Measurements from ENCODE around the gene FSTL5.
"Not testable (repeated sequence)": the region's sequence is repeated elsewhere in the genome, so short reads cannot be mapped to it uniquely, and the experiment has no call there.

FSTL5 gene

GRCh38 chr4:162163892-162164759 is at the start of gene FSTL5:
FSTL5 (minus strand) TSS chr4:162164000; CDS start chr4:162111396, 52,604 bp downstream.
- DNase-seq (ENCODE audit: low read depth in 2 of 3, low spot score in 2 of 3) = peak in 1 of 3 experiments; percentile 1

GRCh38 chr4:162209706-162210105 is 45.9 kb upstream of the FSTL5 start:
- DNase-seq (ENCODE audit: low read depth in 2 of 3, low spot score in 2 of 3) = no peak

- DNase-seq (ENCODE audit: low read depth in 2 of 3, low spot score in 2 of 3) = not testable (repeated sequence)
These were observed 39.7 kb upstream of the FSTL5 start for GRCh38 chr4:162203478-162203877.

GRCh38 chr4:162201673-162202072 is 37.9 kb upstream of the FSTL5 start:
- no peak for DNase-seq (ENCODE audit: low read depth in 2 of 3, low spot score in 2 of 3)

- no peak for DNase-seq (ENCODE audit: low read depth in 2 of 3, low spot score in 2 of 3)
These were observed 6.7 kb upstream of the FSTL5 start for GRCh38 chr4:162170509-162170908.

- no peak for DNase-seq (ENCODE audit: low read depth in 2 of 3, low spot score in 2 of 3)
These were observed 1.2 kb upstream of the FSTL5 start for GRCh38 chr4:162164906-162165510.

GRCh38 chr4:162162672-162163071 is 1.1 kb downstream of the FSTL5 start:
- DNase-seq (ENCODE audit: low read depth in 2 of 3, low spot score in 2 of 3) = no peak

- DNase-seq (ENCODE audit: low read depth in 2 of 3, low spot score in 2 of 3) = no peak
These were observed 6.6 kb downstream of the FSTL5 start for GRCh38 chr4:162157241-162157640.

- DNase-seq (ENCODE audit: low read depth in 2 of 3, low spot score in 2 of 3) = no peak
These were observed 8.8 kb downstream of the FSTL5 start for GRCh38 chr4:162154862-162155540.

GRCh38 chr4:162151850-162152249 is 11.9 kb downstream of the FSTL5 start:
- no peak for DNase-seq (ENCODE audit: low read depth in 2 of 3, low spot score in 2 of 3)

GRCh38 chr4:162151386-162151785 is 12.4 kb downstream of the FSTL5 start:
- DNase-seq (ENCODE audit: low read depth in 2 of 3, low spot score in 2 of 3) = no peak

- DNase-seq (ENCODE audit: low read depth in 2 of 3, low spot score in 2 of 3) = no peak
These were observed 14.2 kb downstream of the FSTL5 start for GRCh38 chr4:162149644-162150043.

- DNase-seq (ENCODE audit: low read depth in 2 of 3, low spot score in 2 of 3) = no peak
These were observed 23.6 kb downstream of the FSTL5 start for GRCh38 chr4:162140051-162140683.

- no peak for DNase-seq (ENCODE audit: low read depth in 2 of 3, low spot score in 2 of 3)
These were observed 24.4 kb downstream of the FSTL5 start for GRCh38 chr4:162139412-162139811.

- no peak for DNase-seq (ENCODE audit: low read depth in 2 of 3, low spot score in 2 of 3)
These were observed 32.5 kb downstream of the FSTL5 start for GRCh38 chr4:162131256-162131655.

GRCh38 chr4:162126729-162127128 is 37.1 kb downstream of the FSTL5 start:
- DNase-seq (ENCODE audit: low read depth in 2 of 3, low spot score in 2 of 3) = no peak

GRCh38 chr4:162117051-162117450 is 46.7 kb downstream of the FSTL5 start:
- no peak for DNase-seq (ENCODE audit: low read depth in 2 of 3, low spot score in 2 of 3)

GRCh38 chr4:162116095-162116779 is 47.6 kb downstream of the FSTL5 start:
- DNase-seq (ENCODE audit: low read depth in 2 of 3, low spot score in 2 of 3) = no peak

- no peak for DNase-seq (ENCODE audit: low read depth in 2 of 3, low spot score in 2 of 3)
These were observed 48.5 kb downstream of the FSTL5 start for GRCh38 chr4:162115333-162115732.

- DNase-seq (ENCODE audit: low read depth in 2 of 3, low spot score in 2 of 3) = no peak
These were observed 52.7 kb downstream of the FSTL5 start for GRCh38 chr4:162111078-162111477.
